ENCODE measurements around the gene LRCH4.
"Not testable (repeated sequence)": the region's sequence is repeated elsewhere in the genome, so short reads cannot be mapped to it uniquely, and the experiment has no call there.

- TF ChIP-seq POLR2A (IDR thresholded peaks at IDR 0.05; ENCODE audit: low read length); GATA1 (IDR thresholded peaks at IDR 0.05; ENCODE audit: low read depth, low read length): not testable (repeated sequence)
Measured at GRCh38 chr7:100536695-100537094, 49.2 kb downstream of the LRCH4 start.
